GM13976 (cell line): ENCODE measurements around the gene KLHL5.
"Not testable (repeated sequence)": the region's sequence is repeated elsewhere in the genome, so short reads cannot be mapped to it uniquely, and the experiment has no call there.

Experiments used
- DNase-seq: peaks from one replicate; pipeline ENCODE4 v3.0.0; 2012; ENCODE audit warnings: low spot score
- in situ Hi-C: fragments of 300-500 bp; cut with MboI; formaldehyde crosslinking; loops from one replicate; pipeline ENCODE4 v1.12.0; 2022; ENCODE audit warnings: low sequenced_read_pairs, mixed read lengths, inconsistent platforms; ENCODE audit not compliant: unreplicated experiment
- TF ChIP-seq, protein P1 (sequence below): IDR thresholded peaks from 2 replicates; pipeline ENCODE4 v1.5.1; 2012; ENCODE audit warnings: borderline replicate concordance, mild to moderate bottlenecking; ENCODE audit not compliant: insufficient read depth; ENCODE audit errors: extremely low read depth, missing control alignments, control extremely low read depth

Gene KLHL5

DNA sequence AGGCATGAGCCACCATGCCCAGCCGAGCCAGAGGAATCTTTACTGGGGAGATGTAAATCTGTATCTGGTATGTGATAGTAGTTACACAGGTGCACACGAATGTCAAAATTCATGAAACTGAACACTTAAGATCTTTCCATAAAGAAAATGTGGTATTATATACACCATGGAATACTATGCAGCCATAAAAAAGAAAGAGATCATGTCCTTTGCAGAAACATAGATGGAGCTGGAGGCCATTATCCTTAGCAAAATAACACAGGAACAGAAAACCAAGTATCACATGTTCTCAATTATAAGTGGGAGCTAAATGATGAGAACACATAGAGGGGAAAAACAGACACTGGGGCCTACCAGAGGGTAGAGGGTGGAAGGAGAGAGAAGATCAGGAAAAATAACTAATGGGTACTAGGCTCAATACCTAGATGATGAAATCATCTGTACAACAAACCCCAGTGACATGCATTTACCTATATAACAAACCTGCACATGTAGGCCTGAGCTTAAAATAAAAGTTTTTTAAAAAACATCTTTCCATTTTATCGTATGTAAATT, 37.6 kb upstream of the KLHL5 start:
- in situ Hi-C loops, result no loop called here
- no peak for DNase-seq
- TF ChIP-seq, protein P1, sequence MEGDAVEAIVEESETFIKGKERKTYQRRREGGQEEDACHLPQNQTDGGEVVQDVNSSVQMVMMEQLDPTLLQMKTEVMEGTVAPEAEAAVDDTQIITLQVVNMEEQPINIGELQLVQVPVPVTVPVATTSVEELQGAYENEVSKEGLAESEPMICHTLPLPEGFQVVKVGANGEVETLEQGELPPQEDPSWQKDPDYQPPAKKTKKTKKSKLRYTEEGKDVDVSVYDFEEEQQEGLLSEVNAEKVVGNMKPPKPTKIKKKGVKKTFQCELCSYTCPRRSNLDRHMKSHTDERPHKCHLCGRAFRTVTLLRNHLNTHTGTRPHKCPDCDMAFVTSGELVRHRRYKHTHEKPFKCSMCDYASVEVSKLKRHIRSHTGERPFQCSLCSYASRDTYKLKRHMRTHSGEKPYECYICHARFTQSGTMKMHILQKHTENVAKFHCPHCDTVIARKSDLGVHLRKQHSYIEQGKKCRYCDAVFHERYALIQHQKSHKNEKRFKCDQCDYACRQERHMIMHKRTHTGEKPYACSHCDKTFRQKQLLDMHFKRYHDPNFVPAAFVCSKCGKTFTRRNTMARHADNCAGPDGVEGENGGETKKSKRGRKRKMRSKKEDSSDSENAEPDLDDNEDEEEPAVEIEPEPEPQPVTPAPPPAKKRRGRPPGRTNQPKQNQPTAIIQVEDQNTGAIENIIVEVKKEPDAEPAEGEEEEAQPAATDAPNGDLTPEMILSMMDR, result no peak

DNA sequence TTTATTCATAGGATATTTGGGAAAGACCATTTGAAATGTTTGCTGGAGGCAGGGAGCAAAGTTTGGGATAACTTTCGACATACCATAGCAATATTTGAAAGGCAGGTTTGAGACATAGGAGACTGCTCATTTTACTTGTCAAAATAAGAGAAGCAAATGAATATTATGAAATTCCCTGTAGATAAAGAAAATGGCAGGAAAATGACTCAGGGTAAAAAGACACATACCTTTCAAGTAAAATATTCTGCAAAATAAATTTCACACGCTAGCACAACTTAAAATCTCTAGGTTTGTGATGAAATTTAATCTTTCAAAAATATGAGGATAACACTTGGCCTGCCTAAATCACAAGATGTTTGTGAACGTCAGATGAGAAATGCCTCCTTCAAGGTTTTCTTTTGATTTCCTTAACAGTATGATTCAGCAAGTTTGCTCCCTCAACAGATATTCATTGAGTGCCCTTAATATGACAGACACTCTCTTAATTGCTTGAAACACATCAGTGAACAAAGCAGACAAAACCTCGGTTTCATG, 36.4 kb upstream of the KLHL5 start:
- in situ Hi-C loops, result no loop called here
- no peak for DNase-seq
- TF ChIP-seq, protein P1, result no peak

DNA sequence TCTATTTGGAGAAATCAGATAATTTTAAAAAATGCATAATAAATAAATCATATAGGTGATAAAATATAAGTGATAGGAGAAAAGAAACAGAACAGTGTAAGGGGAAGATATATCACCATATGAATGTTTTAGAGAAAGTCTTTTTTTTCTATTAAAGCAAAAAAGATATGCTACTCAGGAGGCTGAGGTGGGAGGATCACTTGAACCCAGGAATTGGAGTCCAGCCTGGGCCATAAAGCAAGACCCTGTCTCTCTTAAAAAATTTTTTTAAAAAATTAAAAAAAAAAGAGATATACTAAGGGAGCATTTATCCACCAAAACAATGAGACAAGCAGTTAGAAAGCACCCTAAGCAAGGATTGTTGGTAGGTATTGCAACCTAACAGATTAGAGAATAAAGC, 35.9 kb upstream of the KLHL5 start:
- no peak for DNase-seq
- TF ChIP-seq, protein P1, result no peak
- in situ Hi-C loops, result no loop called here

DNA sequence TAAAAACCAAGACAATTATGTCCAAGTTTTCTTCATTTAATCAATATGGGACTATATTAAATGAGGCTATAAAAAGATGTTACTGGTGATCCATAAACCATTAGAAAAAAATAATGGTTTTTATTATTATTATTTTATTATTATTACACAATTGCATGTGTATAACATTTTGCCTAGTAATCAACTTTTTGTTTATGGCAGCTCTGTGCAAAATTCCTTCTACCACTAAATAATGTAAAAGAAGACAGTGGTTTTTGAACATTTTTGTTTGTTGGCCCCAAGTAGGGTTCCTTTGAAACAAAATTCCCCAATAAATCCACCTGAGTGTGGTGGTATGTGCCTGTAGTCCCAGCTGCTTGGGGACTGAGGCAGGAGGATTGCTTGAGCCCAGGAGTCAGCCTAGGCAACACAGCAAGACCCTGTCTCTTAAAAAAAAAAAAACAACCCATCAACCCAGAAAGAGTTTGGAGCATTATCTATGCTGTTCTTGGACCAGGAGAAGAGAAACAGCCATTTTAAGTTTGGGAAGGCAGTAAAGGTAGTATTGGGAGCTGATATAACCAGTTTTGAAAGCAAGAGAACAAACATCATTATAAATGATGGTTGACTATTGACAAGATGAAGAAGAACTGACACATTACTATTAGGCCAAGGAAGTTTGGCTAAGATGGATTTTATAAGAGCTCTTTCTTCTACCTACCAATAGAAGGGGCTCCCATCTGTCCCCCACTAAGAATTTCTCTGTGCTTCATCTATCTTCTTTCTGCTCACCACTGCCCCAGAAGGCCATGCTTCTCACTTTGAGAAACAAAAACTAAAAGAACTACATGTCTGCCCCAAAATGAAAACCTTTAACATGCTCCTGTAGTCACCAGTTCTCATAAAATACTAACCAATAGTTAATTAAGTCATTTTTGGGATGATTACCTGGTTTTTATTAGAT, 32.0 kb upstream of the KLHL5 start:
- no peak for DNase-seq
- in situ Hi-C loops, result no loop called here
- TF ChIP-seq, protein P1, result peak; percentile 17

DNA sequence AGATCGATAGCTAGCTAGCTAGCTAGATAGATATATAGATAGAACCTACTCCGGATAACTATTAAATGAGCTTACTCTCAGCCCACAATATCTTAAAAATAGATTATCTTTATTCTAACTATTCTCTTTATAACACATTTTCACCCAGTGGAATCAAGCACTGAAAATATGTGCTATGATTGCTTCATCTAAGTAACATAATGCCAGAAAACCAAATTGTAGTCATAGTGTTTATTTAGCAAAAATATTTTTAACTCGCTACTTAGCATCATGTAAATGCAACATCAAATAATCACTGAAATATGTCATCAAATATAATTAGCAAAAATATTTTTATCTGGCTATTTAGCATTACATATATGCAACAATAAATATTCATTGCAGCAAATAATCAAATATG, 31.3 kb upstream of the KLHL5 start:
- in situ Hi-C loops, result no loop called here
- TF ChIP-seq, protein P1, result no peak
- DNase-seq, result no peak

DNA sequence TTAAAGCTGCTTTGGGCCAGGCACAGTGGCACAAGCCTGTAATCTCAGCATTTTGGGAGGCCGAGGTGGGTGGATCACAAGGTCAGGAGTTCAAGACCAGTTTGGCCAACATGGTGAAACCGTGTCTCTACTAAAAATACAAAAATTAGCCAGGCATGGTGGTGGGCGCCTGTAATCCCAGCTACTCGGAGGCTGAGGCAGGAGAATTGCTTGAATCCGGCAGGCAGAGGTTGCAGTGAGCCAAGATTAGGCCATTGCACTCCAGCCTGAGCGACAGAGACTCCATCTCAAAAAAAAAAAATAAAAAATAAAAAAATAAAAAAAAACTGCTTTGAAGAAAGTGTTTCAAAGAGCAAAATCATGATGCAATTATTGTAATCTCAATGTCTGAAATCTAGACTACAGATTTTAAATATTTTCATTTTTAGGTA, 30.4 kb upstream of the KLHL5 start:
- in situ Hi-C loops, DNase-seq: not testable (repeated sequence)

DNA sequence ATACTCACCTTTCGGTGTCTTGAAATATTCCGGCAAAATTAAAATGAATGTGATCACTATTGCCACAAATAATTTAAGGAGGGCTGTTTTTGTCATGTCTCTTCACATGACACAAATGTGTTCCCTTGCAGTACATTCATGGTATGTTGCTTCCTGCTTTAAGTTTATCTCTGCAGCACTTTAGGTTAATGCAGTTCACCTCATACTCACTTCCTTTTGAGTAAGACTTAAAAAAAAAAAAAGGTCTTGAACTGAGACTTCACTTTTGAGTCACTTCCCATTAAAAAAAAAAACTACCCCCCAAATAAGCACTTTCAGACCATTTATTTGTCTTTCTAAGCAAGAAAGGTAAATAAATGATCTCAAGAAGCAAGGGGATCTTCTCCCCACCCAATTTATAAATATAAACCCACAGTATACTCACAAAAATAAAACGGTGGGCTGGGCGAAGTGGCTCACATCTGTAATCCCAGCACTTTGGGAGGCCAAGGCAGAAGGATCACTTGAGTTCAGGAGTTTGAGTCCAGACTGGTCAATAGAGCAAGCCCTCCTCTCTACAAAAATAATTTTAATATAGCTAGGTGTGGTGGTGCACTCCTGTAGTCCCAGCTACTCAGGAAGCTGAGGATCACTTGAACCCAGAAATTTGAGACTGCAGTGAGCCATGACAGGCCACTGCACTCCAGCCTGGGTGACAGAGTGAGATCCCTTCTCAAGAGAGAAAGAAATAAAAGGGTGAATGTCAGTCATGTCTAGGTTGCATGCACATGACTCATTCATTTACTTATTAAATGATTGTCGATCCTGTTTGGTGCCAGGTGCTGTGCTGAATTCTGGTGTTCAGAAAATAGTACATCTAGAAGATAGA, 29.6 kb upstream of the KLHL5 start, which contains the start of gene TMEM156:
Gene TMEM156, minus strand, starts transcription at position 192 of the 868 bp plus-strand sequence. Its CDS starts 96 bp downstream, at position 96.
- TF ChIP-seq, protein P1, result no peak
- peak; percentile 56 for DNase-seq
- in situ Hi-C loops, result no loop called here
